Activated CD8-positive, alpha-beta T cell treated with anti-CD3 and anti-CD28 coated beads, Interleukin-2, amount 10 ng/mL, durations not matched to agents 7 days and 5 days (primary cell): ENCODE results near the gene SYTL4. TPM values are rescaled to one million over a fixed set of nuclear protein-coding genes. Genes with fewer than 3 reads are reported as not detected.

ENCODE experiments used
- ATAC-seq: fragments of 150-1000 bp; cut with Tn5 transposase; one replicate; pipeline ENCODE4 v1.10.0; 2021; ENCODE audit warnings: moderate library complexity
- CTCF ChIA-PET: fragments of 350-600 bp; sonication (Branson Sonifier 250); formaldehyde crosslinking; loops from one replicate; lab custom pipeline; 2021; ENCODE audit warnings: antibody characterized with exemption; lab: Charles Lee
- POLR2A ChIA-PET: fragments of 350-600 bp; sonication (Branson Sonifier 250); formaldehyde crosslinking; loops from one replicate; lab custom pipeline; 2021; ENCODE audit warnings: antibody characterized with exemption; lab: Charles Lee
- DNase-seq: peaks from one replicate; pipeline ENCODE4 v3.0.0-alpha.2; 2020
- H3K27ac Mint-ChIP-seq: one replicate; pipeline ENCODE4 v1.8.0; 2021; ENCODE audit warnings: mild to moderate bottlenecking, mixed read lengths
- H3K27me3 Mint-ChIP-seq: one replicate; pipeline ENCODE4 v1.8.0; 2021; ENCODE audit warnings: low read depth, mixed read lengths
- H3K36me3 Mint-ChIP-seq: one replicate; pipeline ENCODE4 v1.8.0; 2021; ENCODE audit warnings: low read depth, mixed read lengths
- H3K4me1 Mint-ChIP-seq: one replicate; pipeline ENCODE4 v1.8.0; 2021; ENCODE audit warnings: low read depth, mixed read lengths
- H3K4me3 Mint-ChIP-seq: one replicate; pipeline ENCODE4 v1.8.0; 2021; ENCODE audit warnings: mild to moderate bottlenecking, mixed read lengths
- H3K9me3 Mint-ChIP-seq: one replicate; pipeline ENCODE4 v1.8.0; 2022; ENCODE audit warnings: mixed read lengths; ENCODE audit not compliant: insufficient read depth
- total RNA-seq, 2 experiments: library from RNA; stranded (reverse); gene quantifications; one replicate each; pipeline ENCODE4 v1.2.3, GENCODE V29; 2021

SYTL4 gene
- total RNA-seq, 2 experiments from 2014 or later, result not detected

DNA sequence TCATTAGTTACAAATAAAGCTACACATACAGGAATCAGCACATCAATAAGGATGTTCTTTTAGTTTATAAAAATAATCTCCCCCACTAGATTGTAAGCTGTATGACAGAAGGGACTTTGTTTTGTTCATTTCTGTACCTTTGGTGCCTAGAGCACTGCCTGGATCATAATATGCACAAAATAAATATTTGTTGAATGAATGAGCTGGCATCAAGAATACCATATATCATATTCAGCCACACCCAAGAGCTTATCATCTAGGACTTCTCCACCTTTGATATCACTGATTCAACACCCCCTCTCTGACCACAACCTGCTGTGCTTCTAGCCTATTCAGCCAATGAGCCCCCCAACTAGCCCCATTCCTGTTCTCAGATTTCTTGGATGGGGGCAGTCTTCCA, 10.6 kb downstream of the SYTL4 start:
- no peak overlapping the region for H3K27ac Mint-ChIP-seq
- POLR2A ChIA-PET, result interaction anchor here (0.6 kb wide), 1 partner anchor 79 kb away, joined by 4 read pairs; no protein-coding TSS in a partner anchor
- peaks cover 3% of the 10 kb centered on the region for H3K27me3 Mint-ChIP-seq
- CTCF ChIA-PET, result no interaction called here
- no peak overlapping the region for H3K4me3 Mint-ChIP-seq
- DNase-seq, result no peak
- no peaks in the 10 kb centered on the region for H3K36me3 Mint-ChIP-seq
- H3K9me3 Mint-ChIP-seq, result no peaks in the 10 kb centered on the region
- ATAC-seq, result no peak
- H3K4me1 Mint-ChIP-seq, result no peaks in the 10 kb centered on the region

DNA sequence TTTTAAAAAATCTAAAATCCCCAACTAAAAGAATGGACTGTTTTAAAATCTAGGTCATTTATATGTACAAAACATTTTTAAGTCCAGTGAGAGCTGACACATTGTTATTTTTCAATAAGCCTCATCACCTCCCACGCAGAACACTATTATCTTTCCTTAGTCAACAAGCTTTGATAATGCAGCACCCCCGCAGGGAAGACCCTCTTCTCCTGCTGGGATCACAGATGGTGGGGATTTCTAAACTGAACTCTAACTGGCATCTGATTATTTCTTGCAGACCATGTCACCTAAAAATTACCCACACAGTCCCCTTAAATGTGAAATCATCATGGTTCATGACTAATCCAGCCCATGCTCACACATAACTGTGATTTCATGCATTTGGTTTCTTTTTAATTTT, 11.6 kb downstream of the SYTL4 start:
- Mint-ChIP-seq H3K4me3 (no peak overlapping the region), H3K27ac (no peak overlapping the region), H3K27me3 (peaks cover 3% of the 10 kb centered on the region), H3K4me1 (no peaks in the 10 kb centered on the region), H3K36me3 (no peaks in the 10 kb centered on the region), H3K9me3 (no peaks in the 10 kb centered on the region)
- ChIA-PET POLR2A (no interaction called here), CTCF (no interaction called here)
- ATAC-seq (no peak), DNase-seq (no peak)

DNA sequence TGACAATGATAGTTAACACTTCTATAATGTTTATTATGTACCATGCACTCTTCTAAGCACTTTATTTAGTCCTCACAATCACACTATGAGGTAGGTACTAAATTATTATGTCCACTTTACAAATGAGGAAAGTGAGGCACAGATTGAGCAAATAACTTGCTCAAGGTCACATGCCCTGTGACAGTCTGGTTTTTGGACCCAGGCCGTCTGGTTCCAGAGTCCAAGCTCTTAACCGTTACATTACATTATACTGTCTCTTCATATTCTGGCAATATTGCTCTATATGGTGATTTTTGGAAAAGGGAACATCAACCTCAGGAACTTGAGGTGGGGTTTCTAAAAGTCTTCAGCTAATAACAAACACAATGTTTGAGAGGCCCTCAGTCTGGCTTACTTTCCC, 12.8 kb downstream of the SYTL4 start:
- POLR2A ChIA-PET, result no interaction called here
- Mint-ChIP-seq H3K27ac (no peak overlapping the region), H3K4me3 (no peak overlapping the region), H3K4me1 (no peaks in the 10 kb centered on the region), H3K36me3 (no peaks in the 10 kb centered on the region), H3K9me3 (no peaks in the 10 kb centered on the region), H3K27me3 (peaks cover 3% of the 10 kb centered on the region)
- ATAC-seq, result no peak
- CTCF ChIA-PET, result no interaction called here
- no peak for DNase-seq

DNA sequence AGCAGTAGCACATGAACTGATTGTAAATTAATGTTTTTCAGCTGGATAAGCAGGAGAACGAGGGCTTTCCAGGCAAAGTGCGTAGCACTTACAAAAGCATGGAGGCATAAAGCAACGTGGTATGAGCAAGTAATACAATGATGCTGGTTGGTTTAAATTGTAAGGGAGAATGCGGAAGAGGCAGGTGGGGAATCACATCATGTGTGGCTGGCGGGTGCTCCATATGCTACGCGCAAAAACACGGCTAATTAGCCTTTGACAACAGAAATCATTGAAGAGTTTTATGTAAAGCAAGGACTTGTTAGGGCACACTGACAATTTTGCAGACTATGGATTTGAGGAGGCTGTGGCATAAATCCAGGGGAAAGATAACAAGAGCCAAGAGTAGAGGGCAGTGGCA, 14.6 kb downstream of the SYTL4 start:
- no peaks in the 10 kb centered on the region for H3K36me3 Mint-ChIP-seq

DNA sequence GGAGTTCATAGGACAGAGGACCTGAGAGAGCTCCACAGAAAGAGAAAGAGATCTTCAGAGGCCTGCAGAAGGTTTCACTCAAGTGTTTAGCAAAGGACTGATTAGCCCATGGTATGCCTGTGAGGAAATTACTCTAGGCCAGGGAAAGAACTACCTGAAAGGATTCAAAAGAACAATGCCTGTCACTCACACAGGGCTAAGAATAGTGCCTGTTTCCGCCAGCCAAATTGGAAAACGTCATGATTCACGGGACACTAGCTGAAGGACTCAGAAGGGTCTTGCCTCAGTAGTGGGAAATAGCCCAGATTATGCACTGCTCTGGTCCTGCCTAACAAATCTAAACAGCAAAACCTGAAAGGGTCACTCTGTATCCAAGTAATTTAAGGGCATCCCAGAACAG, 21.1 kb downstream of the SYTL4 start:
- H3K27me3 Mint-ChIP-seq, result peaks cover 14% of the 10 kb centered on the region
- DNase-seq (no peak), ATAC-seq (no peak)
- H3K4me1 Mint-ChIP-seq, result no peaks in the 10 kb centered on the region
- H3K4me3 Mint-ChIP-seq, result no peak overlapping the region
- no peaks in the 10 kb centered on the region for H3K36me3 Mint-ChIP-seq
- H3K9me3 Mint-ChIP-seq, result no peaks in the 10 kb centered on the region
- ChIA-PET POLR2A (no interaction called here), CTCF (interaction anchor here (0.8 kb wide), 1 partner anchor 58 kb away, joined by 3 read pairs; no protein-coding TSS in a partner anchor)
- no peak overlapping the region for H3K27ac Mint-ChIP-seq

More for the DNA sequence above, 14.6 kb downstream of the SYTL4 start:
- Mint-ChIP-seq H3K9me3 (no peaks in the 10 kb centered on the region), H3K27me3 (peaks cover 3% of the 10 kb centered on the region), H3K27ac (no peak overlapping the region), H3K4me3 (no peak overlapping the region), H3K4me1 (no peaks in the 10 kb centered on the region)
- POLR2A ChIA-PET, result no interaction called here
- CTCF ChIA-PET, result no interaction called here
- no peak for DNase-seq
- ATAC-seq, result no peak

DNA sequence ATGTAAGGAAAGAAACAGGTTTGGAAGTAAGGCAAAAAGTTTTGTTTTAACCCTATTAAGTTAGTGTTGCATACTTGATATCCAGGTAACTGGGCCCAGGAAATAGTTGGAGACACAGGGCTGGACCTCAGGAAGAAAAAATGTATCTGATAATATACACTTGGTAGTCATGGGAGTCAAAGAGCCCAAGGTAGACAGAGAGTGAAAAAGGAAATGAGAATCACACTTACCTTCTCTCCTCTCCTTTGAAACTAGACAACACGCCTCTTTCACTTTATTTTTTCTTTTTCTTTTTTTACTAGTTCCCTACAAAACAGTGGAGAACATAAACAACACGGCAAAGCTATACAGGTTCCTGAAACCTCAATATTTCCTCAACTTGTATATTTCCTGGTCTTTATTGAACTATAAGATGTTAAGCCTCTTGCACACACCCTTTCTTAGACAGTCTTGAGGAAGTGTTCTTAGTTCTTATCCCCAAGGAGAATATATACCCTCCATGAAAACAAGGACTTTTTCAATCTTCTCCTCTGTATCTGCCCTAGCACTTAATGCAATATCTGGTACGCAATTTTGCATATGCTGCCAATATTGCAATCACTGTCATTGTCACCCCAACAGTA, 27.2 kb downstream of the SYTL4 start:
- Mint-ChIP-seq H3K36me3 (no peaks in the 10 kb centered on the region), H3K9me3 (no peaks in the 10 kb centered on the region), H3K27ac (no peak overlapping the region), H3K27me3 (peaks cover 20% of the 10 kb centered on the region), H3K4me3 (no peak overlapping the region), H3K4me1 (no peaks in the 10 kb centered on the region)
- DNase-seq, result no peak
- CTCF ChIA-PET, result no interaction called here
- no peak for ATAC-seq
- POLR2A ChIA-PET, result no interaction called here

DNA sequence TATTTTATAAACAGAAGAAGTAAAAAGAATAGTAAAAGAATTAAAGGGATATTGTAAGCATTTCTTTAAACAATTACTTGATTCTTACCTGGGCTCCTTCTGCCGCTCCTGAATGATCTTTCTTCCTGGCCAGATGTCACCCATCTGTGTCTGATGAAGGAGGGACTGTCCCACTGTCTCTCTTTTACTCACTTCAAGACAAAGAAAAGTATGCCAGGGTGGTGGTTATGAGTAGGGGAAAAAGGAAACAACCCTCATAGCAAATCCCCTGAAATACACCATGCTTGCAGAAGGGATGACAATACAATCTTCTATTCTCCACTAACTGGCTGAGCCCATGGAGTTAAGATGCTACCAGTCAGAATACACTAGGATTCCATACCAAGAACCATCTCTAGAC, 31.1 kb downstream of the SYTL4 start:
- Mint-ChIP-seq H3K36me3 (no peaks in the 10 kb centered on the region), H3K27me3 (peaks cover 18% of the 10 kb centered on the region), H3K9me3 (no peaks in the 10 kb centered on the region), H3K4me3 (no peak overlapping the region), H3K4me1 (no peaks in the 10 kb centered on the region), H3K27ac (no peak overlapping the region)
- no peak for ATAC-seq
- ChIA-PET CTCF (interaction anchor here (1.3 kb wide), 1 partner anchor 68 kb away, joined by 3 read pairs; no protein-coding TSS in a partner anchor), POLR2A (no interaction called here)
- DNase-seq, result no peak

DNA sequence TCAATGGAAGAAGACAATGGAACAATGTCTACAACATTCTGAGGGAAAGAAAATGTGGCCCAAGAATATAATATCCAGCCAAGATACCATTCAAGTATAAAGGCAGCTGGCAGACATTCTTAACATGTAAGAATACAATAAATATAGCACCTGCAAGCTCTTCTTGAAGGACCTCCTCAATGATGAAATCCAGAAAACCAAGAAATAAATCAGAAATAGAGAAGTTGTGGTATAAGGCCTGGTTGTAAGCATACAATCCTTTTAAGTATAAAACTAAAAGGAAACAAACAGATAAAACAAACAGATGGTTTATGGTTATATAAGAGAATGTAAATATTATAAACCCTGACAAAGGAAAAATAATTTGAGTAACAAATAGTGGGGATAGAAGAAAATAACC, 33.4 kb downstream of the SYTL4 start:
- H3K36me3 Mint-ChIP-seq, result no peaks in the 10 kb centered on the region
- DNase-seq, result no peak
- H3K27me3 Mint-ChIP-seq, result peaks cover 21% of the 10 kb centered on the region
- H3K4me1 Mint-ChIP-seq, result no peaks in the 10 kb centered on the region
- H3K27ac Mint-ChIP-seq, result no peak overlapping the region
- ChIA-PET POLR2A (no interaction called here), CTCF (no interaction called here)
- no peak overlapping the region for H3K4me3 Mint-ChIP-seq
- ATAC-seq, result no peak
- no peaks in the 10 kb centered on the region for H3K9me3 Mint-ChIP-seq

DNA sequence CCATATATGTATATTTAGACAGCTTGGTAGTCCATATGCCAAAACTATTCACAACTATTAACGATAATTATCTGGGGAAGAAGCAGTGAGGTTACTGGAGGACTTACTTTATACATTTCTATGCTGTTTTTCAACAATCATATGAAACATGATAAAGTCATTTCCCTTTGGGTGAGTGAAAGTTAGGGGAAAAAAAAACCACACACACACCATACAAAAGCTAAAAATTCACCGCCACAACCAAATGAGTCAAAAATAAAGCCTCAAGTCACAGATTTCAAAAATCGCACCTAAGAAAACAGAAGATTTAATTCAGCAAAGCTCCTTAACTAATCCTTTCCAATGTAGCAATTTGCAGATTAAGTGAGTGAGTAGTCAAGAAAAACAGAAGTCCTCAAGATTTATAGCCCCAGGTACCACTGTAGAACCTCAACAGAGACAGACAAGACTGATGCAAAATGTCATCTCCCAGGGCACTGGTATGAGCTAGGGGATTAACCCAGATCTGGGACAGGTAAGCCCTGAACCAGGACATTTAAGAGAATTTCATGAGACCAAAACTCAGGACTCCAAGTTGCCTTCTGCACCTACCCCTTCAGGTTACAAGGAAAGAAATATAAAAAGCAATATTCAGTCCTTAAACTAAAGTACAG, 35.1 kb downstream of the SYTL4 start:
- Mint-ChIP-seq H3K9me3 (no peaks in the 10 kb centered on the region), H3K27me3 (peaks cover 17% of the 10 kb centered on the region), H3K4me1 (no peaks in the 10 kb centered on the region), H3K4me3 (no peak overlapping the region), H3K27ac (no peak overlapping the region), H3K36me3 (no peaks in the 10 kb centered on the region)
- CTCF ChIA-PET, result interaction anchor here (1.1 kb wide), 1 partner anchor 25 kb away, joined by 3 read pairs; no protein-coding TSS in a partner anchor
- POLR2A ChIA-PET, result no interaction called here
- DNase-seq, result no peak
- no peak for ATAC-seq

DNA sequence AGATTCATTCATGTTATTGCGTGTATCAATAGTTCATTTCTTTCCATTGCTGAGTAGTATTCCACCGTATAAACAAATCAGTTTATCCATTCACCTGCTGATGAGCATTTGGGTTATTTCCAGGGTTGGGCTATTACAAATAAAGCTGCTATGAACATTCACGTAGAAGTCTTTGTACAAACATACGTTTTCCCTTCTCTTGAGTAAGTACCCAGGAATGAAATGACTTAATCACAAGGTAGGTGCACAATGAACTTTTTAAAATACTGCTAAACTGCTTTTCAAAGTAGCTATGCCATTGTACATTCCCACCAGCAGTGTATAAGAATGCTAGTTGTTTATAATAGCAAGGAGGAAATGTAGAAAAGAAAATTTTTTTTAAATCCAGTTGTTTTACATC, 35.9 kb downstream of the SYTL4 start:
- H3K9me3 Mint-ChIP-seq, result no peaks in the 10 kb centered on the region
- no peak for ATAC-seq
- H3K4me3 Mint-ChIP-seq, result no peak overlapping the region
- peaks cover 17% of the 10 kb centered on the region for H3K27me3 Mint-ChIP-seq
- H3K4me1 Mint-ChIP-seq, result no peaks in the 10 kb centered on the region
- CTCF ChIA-PET, result interaction anchor here (1.1 kb wide), 1 partner anchor 24 kb away, joined by 3 read pairs; no protein-coding TSS in a partner anchor
- H3K36me3 Mint-ChIP-seq, result no peaks in the 10 kb centered on the region
- DNase-seq, result no peak
- H3K27ac Mint-ChIP-seq, result no peak overlapping the region
- POLR2A ChIA-PET, result no interaction called here

DNA sequence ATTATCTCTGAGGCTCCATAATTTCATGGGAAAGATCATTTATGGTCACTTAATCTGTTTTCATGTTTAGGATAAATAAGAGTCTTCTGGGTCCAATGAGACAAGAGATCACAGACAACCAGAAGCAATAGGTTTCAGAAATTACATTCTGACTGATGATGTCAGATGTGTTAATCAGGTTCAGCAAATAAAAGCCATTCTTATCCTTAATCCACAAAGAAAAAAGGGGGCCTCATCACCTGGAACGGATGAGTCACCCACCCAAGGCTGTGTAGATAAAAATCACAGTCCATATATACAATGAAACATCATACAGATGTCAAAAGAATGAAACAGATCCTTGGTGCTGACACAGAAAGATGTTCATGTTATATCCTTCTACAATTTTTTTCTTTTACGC, 36.6 kb downstream of the SYTL4 start:
- Mint-ChIP-seq H3K9me3 (no peaks in the 10 kb centered on the region), H3K36me3 (no peaks in the 10 kb centered on the region), H3K4me3 (no peak overlapping the region), H3K27ac (no peak overlapping the region), H3K27me3 (peaks cover 17% of the 10 kb centered on the region), H3K4me1 (no peaks in the 10 kb centered on the region)
- POLR2A ChIA-PET, result no interaction called here
- ATAC-seq, result no peak
- DNase-seq, result no peak
- CTCF ChIA-PET, result interaction anchor here (1.1 kb wide), 1 partner anchor 24 kb away, joined by 3 read pairs; no protein-coding TSS in a partner anchor

DNA sequence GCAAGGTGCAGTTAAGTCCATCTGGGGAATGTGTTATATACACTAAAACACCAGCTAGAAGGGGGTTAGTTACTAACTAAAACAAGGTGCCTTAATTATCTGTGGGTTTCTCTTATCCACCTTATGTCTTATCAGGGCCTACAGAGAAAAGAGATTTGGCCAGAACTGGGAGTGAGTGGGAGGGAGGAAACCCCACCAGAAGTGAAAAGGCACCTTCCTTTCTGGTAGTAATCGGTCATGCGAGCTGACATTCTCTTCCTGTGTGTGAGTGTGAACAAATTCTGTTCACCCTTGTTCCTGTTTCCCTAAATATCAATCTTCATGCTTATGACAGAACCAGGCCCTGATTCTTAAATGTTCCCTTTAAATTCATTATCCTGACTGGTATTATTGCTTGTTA, 44.4 kb downstream of the SYTL4 start:
- ChIA-PET POLR2A (no interaction called here), CTCF (interaction anchor here (0.8 to 2.9 kb wide), 2 partner anchors 12 to 81 kb away, joined by 3 to 25 read pairs; no protein-coding TSS in a partner anchor)
- no peak for DNase-seq
- no peak overlapping the region for H3K4me3 Mint-ChIP-seq
- no peak overlapping the region for H3K27ac Mint-ChIP-seq
- H3K36me3 Mint-ChIP-seq, result no peaks in the 10 kb centered on the region
- no peaks in the 10 kb centered on the region for H3K27me3 Mint-ChIP-seq
- H3K4me1 Mint-ChIP-seq, result peaks cover 11% of the 10 kb centered on the region
- no peak for ATAC-seq
- no peaks in the 10 kb centered on the region for H3K9me3 Mint-ChIP-seq
